IPS-18a (cell line): ENCODE measurements around the gene DTNB.

Experiments used
- H3K27ac ChIP-seq: one replicate; pipeline ENCODE4 v1.5.1; 2013; ENCODE audit warnings: low read length
- H3K27me3 ChIP-seq: one replicate; pipeline ENCODE4 v1.6.1; 2013; ENCODE audit warnings: mild to moderate bottlenecking, low read length; ENCODE audit not compliant: control insufficient read depth, insufficient read depth
- H3K36me3 ChIP-seq: one replicate; pipeline ENCODE4 v1.6.1; 2013; ENCODE audit warnings: low read depth, low read length; ENCODE audit not compliant: control insufficient read depth
- H3K4me1 ChIP-seq: one replicate; pipeline ENCODE4 v1.6.1; 2013; ENCODE audit warnings: low read depth, low read length; ENCODE audit not compliant: control insufficient read depth
- H3K4me3 ChIP-seq: one replicate; pipeline ENCODE4 v1.5.1; 2013; ENCODE audit warnings: low read length
- H3K9ac ChIP-seq: one replicate; pipeline ENCODE4 v1.6.1; 2013; ENCODE audit warnings: mild to moderate bottlenecking, low read length, moderate library complexity
- H3K9me3 ChIP-seq: one replicate; pipeline ENCODE4 v1.6.1; 2013; ENCODE audit warnings: low read depth, low read length; ENCODE audit not compliant: control insufficient read depth

The DTNB gene

GRCh38 chr2:25444608-25445270 lies 228.6 kb downstream of the DTNB start:
- H3K9ac ChIP-seq: no peak overlapping the region
- H3K4me3 ChIP-seq: no peak overlapping the region
- H3K36me3 ChIP-seq: peaks cover 2% of the 10 kb centered on the region
- H3K9me3 ChIP-seq: no peaks in the 10 kb centered on the region
- peaks cover 12% of the 10 kb centered on the region for H3K4me1 ChIP-seq
- H3K27ac ChIP-seq: no peak overlapping the region
- H3K27me3 ChIP-seq: no peaks in the 10 kb centered on the region

- Histone ChIP-seq H3K9me3 (no peaks in the 10 kb centered on the region), H3K36me3 (peaks cover 2% of the 10 kb centered on the region), H3K4me1 (peaks cover 12% of the 10 kb centered on the region), H3K4me3 (no peak overlapping the region), H3K27ac (no peak overlapping the region), H3K9ac (no peak overlapping the region), H3K27me3 (no peaks in the 10 kb centered on the region)
Observed at GRCh38 chr2:25443766-25444165, 229.6 kb downstream of the DTNB start.

GRCh38 chr2:25441353-25441752 lies 232.0 kb downstream of the DTNB start:
- Histone ChIP-seq H3K4me3 (no peak overlapping the region), H3K9ac (no peak overlapping the region), H3K9me3 (no peaks in the 10 kb centered on the region), H3K4me1 (peaks cover 12% of the 10 kb centered on the region), H3K27me3 (no peaks in the 10 kb centered on the region), H3K36me3 (no peaks in the 10 kb centered on the region), H3K27ac (no peak overlapping the region)

- Histone ChIP-seq H3K36me3 (no peaks in the 10 kb centered on the region), H3K4me3 (no peak overlapping the region), H3K9me3 (peaks cover 3% of the 10 kb centered on the region), H3K27ac (no peak overlapping the region), H3K4me1 (no peaks in the 10 kb centered on the region), H3K9ac (no peak overlapping the region), H3K27me3 (no peaks in the 10 kb centered on the region)
Observed at GRCh38 chr2:25438793-25439192, 234.6 kb downstream of the DTNB start.

GRCh38 chr2:25437881-25438662 lies 235.3 kb downstream of the DTNB start:
- H3K4me3 ChIP-seq: no peak overlapping the region
- no peaks in the 10 kb centered on the region for H3K27me3 ChIP-seq
- no peak overlapping the region for H3K27ac ChIP-seq
- H3K9ac ChIP-seq: no peak overlapping the region
- peaks cover 3% of the 10 kb centered on the region for H3K9me3 ChIP-seq
- H3K36me3 ChIP-seq: no peaks in the 10 kb centered on the region
- no peaks in the 10 kb centered on the region for H3K4me1 ChIP-seq

- Histone ChIP-seq H3K27me3 (no peaks in the 10 kb centered on the region), H3K9me3 (peaks cover 3% of the 10 kb centered on the region), H3K27ac (no peak overlapping the region), H3K9ac (no peak overlapping the region), H3K36me3 (no peaks in the 10 kb centered on the region), H3K4me1 (no peaks in the 10 kb centered on the region), H3K4me3 (no peak overlapping the region)
Observed at GRCh38 chr2:25435421-25435820, 238.0 kb downstream of the DTNB start.

- Histone ChIP-seq H3K27me3 (no peaks in the 10 kb centered on the region), H3K4me3 (no peak overlapping the region), H3K4me1 (no peaks in the 10 kb centered on the region), H3K36me3 (no peaks in the 10 kb centered on the region), H3K9me3 (peaks cover 3% of the 10 kb centered on the region), H3K27ac (no peak overlapping the region), H3K9ac (no peak overlapping the region)
Observed at GRCh38 chr2:25431604-25432003, 241.8 kb downstream of the DTNB start.

GRCh38 chr2:25430556-25430955 lies 242.8 kb downstream of the DTNB start:
- no peak overlapping the region for H3K9ac ChIP-seq
- H3K36me3 ChIP-seq: no peaks in the 10 kb centered on the region
- no peaks in the 10 kb centered on the region for H3K27me3 ChIP-seq
- H3K27ac ChIP-seq: no peak overlapping the region
- H3K9me3 ChIP-seq: no peaks in the 10 kb centered on the region
- no peak overlapping the region for H3K4me3 ChIP-seq
- no peaks in the 10 kb centered on the region for H3K4me1 ChIP-seq

- H3K9me3 ChIP-seq: no peaks in the 10 kb centered on the region
- no peaks in the 10 kb centered on the region for H3K4me1 ChIP-seq
- H3K9ac ChIP-seq: no peak overlapping the region
- H3K27me3 ChIP-seq: no peaks in the 10 kb centered on the region
- H3K4me3 ChIP-seq: no peak overlapping the region
- no peaks in the 10 kb centered on the region for H3K36me3 ChIP-seq
- no peak overlapping the region for H3K27ac ChIP-seq
Observed at GRCh38 chr2:25426326-25426725, 247.1 kb downstream of the DTNB start.

- Histone ChIP-seq H3K27ac (no peak overlapping the region), H3K27me3 (no peaks in the 10 kb centered on the region), H3K9me3 (no peaks in the 10 kb centered on the region), H3K4me1 (no peaks in the 10 kb centered on the region), H3K9ac (no peak overlapping the region), H3K4me3 (no peak overlapping the region), H3K36me3 (no peaks in the 10 kb centered on the region)
Observed at GRCh38 chr2:25424426-25425028, 248.8 kb downstream of the DTNB start.

GRCh38 chr2:25421820-25422411 lies 251.5 kb downstream of the DTNB start:
- no peaks in the 10 kb centered on the region for H3K4me1 ChIP-seq
- no peaks in the 10 kb centered on the region for H3K9me3 ChIP-seq
- no peak overlapping the region for H3K27ac ChIP-seq
- H3K4me3 ChIP-seq: no peak overlapping the region
- no peak overlapping the region for H3K9ac ChIP-seq
- no peaks in the 10 kb centered on the region for H3K27me3 ChIP-seq
- H3K36me3 ChIP-seq: no peaks in the 10 kb centered on the region
